HG03354 (cell line): ENCODE data around the gene NEURL1B.

ENCODE experiments used
- ATAC-seq: cut with Tn5 transposase; IDR thresholded peaks from one replicate; pipeline ENCODE4 v1.9.1; 2021; ENCODE audit warnings: mild to moderate bottlenecking; ENCODE audit not compliant: unreplicated experiment, poor library complexity, severe bottlenecking

The NEURL1B gene

DNA sequence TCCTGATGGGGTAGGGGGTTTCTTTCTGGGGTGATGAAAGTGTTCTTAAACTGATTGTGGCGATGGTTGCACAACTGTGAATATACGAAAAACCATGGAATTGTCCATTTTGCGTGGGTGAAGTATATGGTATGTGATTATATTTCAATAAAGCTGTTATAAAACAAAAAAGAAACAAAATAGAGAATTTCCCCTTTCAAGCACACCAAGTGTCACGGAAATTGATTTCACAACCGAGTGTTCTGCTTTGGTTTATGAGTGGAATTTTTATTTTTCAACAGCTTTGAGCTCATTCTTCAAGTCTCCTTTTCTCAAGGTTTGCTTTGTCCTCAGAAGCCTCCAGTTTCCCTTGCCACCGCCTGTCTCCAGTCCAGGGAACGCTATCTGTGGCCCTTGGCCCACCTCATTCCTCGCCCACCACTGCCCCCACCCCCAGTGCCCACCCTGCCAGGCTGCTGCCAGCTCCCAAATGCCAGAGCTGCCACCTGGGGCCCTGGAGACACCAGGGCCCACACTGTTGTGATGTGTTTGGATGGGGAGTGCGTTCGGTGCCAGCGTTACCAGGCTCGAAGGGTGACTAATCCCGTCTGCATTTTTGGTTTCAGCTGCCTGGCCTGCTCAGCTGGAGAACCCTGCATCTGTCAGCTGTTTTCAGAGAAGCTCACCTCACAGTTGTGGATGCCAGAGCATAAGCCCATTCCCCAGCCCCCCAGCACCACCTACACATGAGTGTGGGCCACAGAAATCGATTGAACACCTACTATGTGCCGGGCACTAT is 99.6 kb downstream of the NEURL1B start:
- no peak for ATAC-seq
